HEK293T (cell line): ENCODE data around the gene TTC28.

Experiments used
- FOXM1 ChIP-seq: fragments of 450-650 bp; IDR thresholded peaks from 2 replicates; pipeline ENCODE4 v1.6.1; 2017; ENCODE audit warnings: mild to moderate bottlenecking, borderline replicate concordance
- HDGF ChIP-seq: fragments of 450-650 bp; IDR thresholded peaks from 2 replicates; pipeline ENCODE4 v1.6.1; 2017; ENCODE audit warnings: antibody characterized with exemption, borderline replicate concordance
- LEF1 ChIP-seq: fragments of 450-650 bp; IDR thresholded peaks from 2 replicates; pipeline ENCODE4 v1.6.1; 2017; ENCODE audit warnings: mild to moderate bottlenecking, borderline replicate concordance
- NFRKB ChIP-seq: fragments of 450-650 bp; IDR thresholded peaks from 2 replicates; pipeline ENCODE4 v1.6.1; 2016; ENCODE audit warnings: mild to moderate bottlenecking, moderate library complexity
- TF ChIP-seq, protein P1 (sequence below): fragments of 450-650 bp; IDR thresholded peaks from 2 replicates; pipeline ENCODE4 v1.6.1; 2016

- TF ChIP-seq, protein P1, sequence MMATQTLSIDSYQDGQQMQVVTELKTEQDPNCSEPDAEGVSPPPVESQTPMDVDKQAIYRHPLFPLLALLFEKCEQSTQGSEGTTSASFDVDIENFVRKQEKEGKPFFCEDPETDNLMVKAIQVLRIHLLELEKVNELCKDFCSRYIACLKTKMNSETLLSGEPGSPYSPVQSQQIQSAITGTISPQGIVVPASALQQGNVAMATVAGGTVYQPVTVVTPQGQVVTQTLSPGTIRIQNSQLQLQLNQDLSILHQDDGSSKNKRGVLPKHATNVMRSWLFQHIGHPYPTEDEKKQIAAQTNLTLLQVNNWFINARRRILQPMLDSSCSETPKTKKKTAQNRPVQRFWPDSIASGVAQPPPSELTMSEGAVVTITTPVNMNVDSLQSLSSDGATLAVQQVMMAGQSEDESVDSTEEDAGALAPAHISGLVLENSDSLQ: no peak
- TF ChIP-seq HDGF (no peak), LEF1 (no peak), NFRKB (no peak), FOXM1 (no peak)
Measured at GRCh38 chr22:28148816-28149465, 530.7 kb downstream of the TTC28 start.
